Endodermal cell (in vitro differentiated cells): ENCODE results near the gene PARP14. TPM values are rescaled to one million over a fixed set of nuclear protein-coding genes. Genes with fewer than 3 reads are reported as not detected.

Experiments
- DNase-seq: peaks from one replicate; pipeline ENCODE4 v3.0.0-alpha.2; 2017
- H3K27ac ChIP-seq: 2 replicates; pipeline ENCODE4 v1.5.1; 2013; ENCODE audit warnings: mild to moderate bottlenecking, low read depth, low read length, moderate library complexity
- H3K27me3 ChIP-seq: 2 replicates; pipeline ENCODE4 v1.6.1; 2013; ENCODE audit warnings: mild to moderate bottlenecking, low read length, moderate library complexity; ENCODE audit not compliant: insufficient read depth, control insufficient read depth, poor library complexity, severe bottlenecking
- H3K36me3 ChIP-seq: 2 replicates; pipeline ENCODE4 v1.7.0; 2013; ENCODE audit warnings: mild to moderate bottlenecking, low read length, moderate library complexity; ENCODE audit not compliant: control insufficient read depth, insufficient read depth
- H3K4me1 ChIP-seq: one replicate; pipeline ENCODE4 v1.7.0; 2013; ENCODE audit warnings: low read length; ENCODE audit not compliant: control insufficient read depth, insufficient read depth
- H3K4me3 ChIP-seq: 2 replicates; pipeline ENCODE4 v1.5.1; 2013; ENCODE audit warnings: mild to moderate bottlenecking, low read length, moderate library complexity
- H3K9ac ChIP-seq: 2 replicates; pipeline ENCODE4 v1.6.1; 2013; ENCODE audit warnings: mild to moderate bottlenecking, low read length, moderate library complexity; ENCODE audit not compliant: poor library complexity, severe bottlenecking; ENCODE audit errors: extremely low read depth
- H3K9me3 ChIP-seq: 2 replicates; pipeline ENCODE4 v1.6.1; 2013; ENCODE audit warnings: mild to moderate bottlenecking, low read length, moderate library complexity; ENCODE audit not compliant: control insufficient read depth
- H3K27ac Mint-ChIP-seq: 2 replicates; pipeline ENCODE4 v1.8.0; 2020; ENCODE audit warnings: mixed read lengths
- H3K27me3 Mint-ChIP-seq: 2 replicates; pipeline ENCODE4 v1.8.0; 2021; ENCODE audit warnings: mild to moderate bottlenecking, mixed read lengths; ENCODE audit not compliant: insufficient read depth
- H3K36me3 Mint-ChIP-seq: 2 replicates; pipeline ENCODE4 v1.8.0; 2020; ENCODE audit warnings: low read depth, mixed read lengths
- H3K4me1 Mint-ChIP-seq: 2 replicates; pipeline ENCODE4 v1.8.0; 2020; ENCODE audit warnings: mixed read lengths
- H3K4me3 Mint-ChIP-seq: 2 replicates; pipeline ENCODE4 v1.8.0; 2020; ENCODE audit warnings: mild to moderate bottlenecking, moderate library complexity, mixed read lengths
- H3K9me3 Mint-ChIP-seq: 2 replicates; pipeline ENCODE4 v1.8.0; 2020; ENCODE audit warnings: mild to moderate bottlenecking, mixed read lengths
- WGBS, 2 experiments: methylation state at CpG; one replicate each; pipeline versions ENCODE4 v1.1.5 to v1.1.7; 2013; ENCODE audit warnings: missing lambda C conversion rate in 2 of 2, mixed read lengths in 1 of 2; ENCODE audit not compliant: insufficient coverage in 1 of 2, insufficient read length in 1 of 2; 5-methylcytosine and 5-hydroxymethylcytosine counted together
- total RNA-seq, 2 donors: library from RNA; stranded (reverse); fragmentation: NEBNext Ultra II Directional in 1 of 2; extraction: Animal tissue kit (Norgen Biotek cat#: 25700) in 1 of 2; gene quantifications; 2 replicates in 1 of 2; 3 replicates in 1 of 2; pipeline ENCODE4 v1.2.1, GENCODE V29; 2021
- TF ChIP-seq, protein P1 (sequence below): fragments of 200-600 bp; sonication (generic); conservative IDR thresholded peaks from 2 replicates; pipeline ENCODE4 v1.5.0; 2021; ENCODE audit warnings: antibody characterized with exemption, mild to moderate bottlenecking

Gene PARP14
- total RNA-seq, 2 donors from 2014 or later, result 16.4 to 19.1 TPM

- H3K4me1 Mint-ChIP-seq, result peaks cover 15% of the 10 kb centered on the region
These were observed 3.4 kb upstream of the PARP14 start for GRCh38 chr3:122677216-122677615.

DNA sequence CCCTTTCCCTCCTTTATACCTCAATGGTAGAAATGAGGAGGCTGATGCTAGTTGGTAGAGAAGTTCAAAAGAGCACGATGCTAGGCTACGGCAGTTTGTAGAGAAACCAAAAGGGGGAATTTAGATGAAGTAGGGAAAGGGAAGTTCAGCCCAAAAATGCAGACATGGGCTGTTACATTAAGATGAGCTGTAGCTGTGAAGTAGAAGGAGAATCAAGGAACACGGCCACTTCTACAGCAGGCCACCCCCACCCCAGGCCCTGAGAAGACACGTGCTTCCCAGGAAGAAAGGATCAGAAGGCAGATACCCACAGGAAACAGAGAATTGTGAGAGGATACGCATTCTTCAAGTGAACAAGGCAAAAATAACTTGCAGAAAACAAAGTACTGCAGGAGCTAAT is 2.1 kb upstream of the PARP14 start:
- H3K4me3 ChIP-seq, result no peak overlapping the region
- no peaks in the 10 kb centered on the region for H3K36me3 ChIP-seq
- TF ChIP-seq, protein P1, sequence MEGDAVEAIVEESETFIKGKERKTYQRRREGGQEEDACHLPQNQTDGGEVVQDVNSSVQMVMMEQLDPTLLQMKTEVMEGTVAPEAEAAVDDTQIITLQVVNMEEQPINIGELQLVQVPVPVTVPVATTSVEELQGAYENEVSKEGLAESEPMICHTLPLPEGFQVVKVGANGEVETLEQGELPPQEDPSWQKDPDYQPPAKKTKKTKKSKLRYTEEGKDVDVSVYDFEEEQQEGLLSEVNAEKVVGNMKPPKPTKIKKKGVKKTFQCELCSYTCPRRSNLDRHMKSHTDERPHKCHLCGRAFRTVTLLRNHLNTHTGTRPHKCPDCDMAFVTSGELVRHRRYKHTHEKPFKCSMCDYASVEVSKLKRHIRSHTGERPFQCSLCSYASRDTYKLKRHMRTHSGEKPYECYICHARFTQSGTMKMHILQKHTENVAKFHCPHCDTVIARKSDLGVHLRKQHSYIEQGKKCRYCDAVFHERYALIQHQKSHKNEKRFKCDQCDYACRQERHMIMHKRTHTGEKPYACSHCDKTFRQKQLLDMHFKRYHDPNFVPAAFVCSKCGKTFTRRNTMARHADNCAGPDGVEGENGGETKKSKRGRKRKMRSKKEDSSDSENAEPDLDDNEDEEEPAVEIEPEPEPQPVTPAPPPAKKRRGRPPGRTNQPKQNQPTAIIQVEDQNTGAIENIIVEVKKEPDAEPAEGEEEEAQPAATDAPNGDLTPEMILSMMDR, result no peak
- DNase-seq, result no peak
- no peaks in the 10 kb centered on the region for H3K4me1 ChIP-seq
- no peaks in the 10 kb centered on the region for H3K36me3 Mint-ChIP-seq
- no peak overlapping the region for H3K27ac Mint-ChIP-seq
- no peak overlapping the region for H3K9ac ChIP-seq
- no peak overlapping the region for H3K4me3 Mint-ChIP-seq
- H3K9me3 Mint-ChIP-seq, result no peaks in the 10 kb centered on the region
- WGBS, 2 experiments, result 89 to 100% methylated on average over 5 of the region's 5 CpGs
- no peak overlapping the region for H3K27ac ChIP-seq
- H3K4me1 Mint-ChIP-seq, result peaks cover 15% of the 10 kb centered on the region
- H3K27me3 Mint-ChIP-seq, result peaks cover 6% of the 10 kb centered on the region
- peaks cover 8% of the 10 kb centered on the region for H3K27me3 ChIP-seq
- H3K9me3 ChIP-seq, result no peaks in the 10 kb centered on the region

More at GRCh38 chr3:122677216-122677615, 3.4 kb upstream of the PARP14 start:
- 83% methylated on average over 1 of the region's 1 CpG; no CpG with 5 or more reads in 1 of the 2 experiments for whole genome bisulfite sequencing, 2 experiments
- Mint-ChIP-seq H3K9me3 (no peaks in the 10 kb centered on the region), H3K27ac (no peak overlapping the region), H3K4me3 (no peak overlapping the region), H3K36me3 (no peaks in the 10 kb centered on the region), H3K27me3 (peaks cover 6% of the 10 kb centered on the region)
- Histone ChIP-seq H3K4me1 (no peaks in the 10 kb centered on the region), H3K4me3 (no peak overlapping the region), H3K36me3 (no peaks in the 10 kb centered on the region), H3K27ac (no peak overlapping the region), H3K27me3 (peaks cover 8% of the 10 kb centered on the region), H3K9ac (no peak overlapping the region), H3K9me3 (no peaks in the 10 kb centered on the region)
- DNase-seq, result no peak
- TF ChIP-seq, protein P1, result no peak

DNA sequence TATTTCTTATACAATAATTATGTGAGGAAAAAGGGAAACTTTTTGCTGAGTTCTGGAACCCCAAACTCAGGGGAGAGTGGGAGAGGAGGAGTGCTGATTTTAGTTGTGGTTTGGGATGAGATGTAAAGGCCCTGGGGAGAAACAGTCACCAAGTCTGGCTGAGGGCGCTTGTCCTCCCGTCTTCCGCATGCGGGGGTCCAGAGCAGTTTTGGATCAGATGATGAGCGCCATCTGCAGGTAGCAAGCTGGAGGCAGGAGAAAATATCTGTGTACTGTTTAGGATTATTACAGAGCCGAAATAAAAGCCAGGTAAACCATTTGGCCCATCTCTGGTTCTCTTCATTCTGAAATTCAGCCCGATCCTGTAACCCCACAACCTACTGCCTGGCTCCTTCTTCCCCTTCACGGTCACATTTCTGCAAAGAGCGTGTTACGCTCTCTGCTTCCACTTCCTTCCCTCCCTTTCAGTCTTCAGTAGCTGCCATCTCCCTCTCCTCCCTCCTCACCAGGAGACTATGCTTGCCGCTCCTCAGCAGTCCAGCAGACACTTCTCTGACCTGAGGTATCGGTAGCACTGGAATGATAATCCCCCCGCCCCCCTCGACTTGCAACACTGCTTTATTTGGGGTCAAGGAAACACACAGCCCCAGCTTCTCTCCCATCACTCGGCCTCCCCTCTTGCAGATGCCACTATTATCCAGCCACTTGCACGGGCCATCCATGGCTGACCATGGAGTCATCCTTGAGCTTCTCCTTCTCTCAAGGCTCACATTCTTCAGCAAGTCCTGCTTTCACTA is 1.4 kb upstream of the PARP14 start:
- 27 to 39% methylated on average over 6 to 16 of the region's 16 CpGs for WGBS, 2 experiments
- peak overlapping the region; percentile 27 for H3K27ac Mint-ChIP-seq
- H3K4me3 ChIP-seq, result no peak overlapping the region
- H3K4me1 Mint-ChIP-seq, result peaks cover 15% of the 10 kb centered on the region
- H3K36me3 ChIP-seq, result no peaks in the 10 kb centered on the region
- TF ChIP-seq, protein P1, result peak; percentile 93
- no peak overlapping the region for H3K9ac ChIP-seq
- peaks cover 8% of the 10 kb centered on the region for H3K27me3 ChIP-seq
- no peaks in the 10 kb centered on the region for H3K36me3 Mint-ChIP-seq
- H3K4me1 ChIP-seq, result no peaks in the 10 kb centered on the region
- H3K4me3 Mint-ChIP-seq, result peak overlapping the region; percentile 68
- peak; percentile 92 for DNase-seq
- no peak overlapping the region for H3K27ac ChIP-seq
- H3K9me3 Mint-ChIP-seq, result no peaks in the 10 kb centered on the region
- no peaks in the 10 kb centered on the region for H3K9me3 ChIP-seq
- H3K27me3 Mint-ChIP-seq, result peaks cover 6% of the 10 kb centered on the region
